Endothelial cell of umbilical vein (primary cell): ENCODE measurements around the gene PDLIM3. TPM values are rescaled to one million over a fixed set of nuclear protein-coding genes. Genes with fewer than 3 reads are reported as not detected.
A peak's percentile ranks its signal among the peaks of the same experiment; 100 is the strongest.

Source experiments
- BruUV-seq: library from RNA; stranded (reverse); fragments of 400-500 nt; replicated peaks from 2 replicates; lab custom pipeline; 2021; lab: Mats Ljungman, UMichigan
- CTCF ChIA-PET: fragments of 300-600, 350-600 bp; sonication (Branson Sonifier 250); formaldehyde crosslinking; loops from one replicate; lab custom pipeline; 2021; ENCODE audit warnings: antibody characterized with exemption, inconsistent platforms; lab: Charles Lee
- POLR2A ChIA-PET: fragments of 300-600, 350-600 bp; sonication (Branson Sonifier 250); formaldehyde crosslinking; loops from one replicate; lab custom pipeline; 2021; ENCODE audit warnings: antibody characterized with exemption, inconsistent platforms; lab: Charles Lee
- DNase-seq: peaks from one replicate; pipeline ENCODE4 v3.0.0-alpha.2; 2011; ENCODE audit warnings: low read depth, low spot score
- FAIRE-seq: peaks from 2 replicates; lab custom pipeline; 2011; peaks lifted over from hg19 to GRCh38; lab: Jason Lieb, UNC
- H2AFZ ChIP-seq: 2 replicates; pipeline ENCODE4 v1.6.0; 2012; ENCODE audit warnings: low read depth, low read length, control low read depth, inconsistent platforms
- H3K27ac ChIP-seq: 2 replicates; pipeline ENCODE4 v1.5.1; 2011; ENCODE audit warnings: low read depth, mild to moderate bottlenecking, control low read depth, low read length, moderate library complexity; ENCODE audit not compliant: insufficient read depth
- H3K27me3 ChIP-seq, 2 experiments: 2 replicates each; pipeline versions ENCODE4 v1.6.0 to v1.6.1; 2011; ENCODE audit warnings: low read length in 2 of 2, mixed read lengths in 1 of 2; ENCODE audit not compliant: control insufficient read depth in 2 of 2, insufficient read depth in 2 of 2
- H3K36me3 ChIP-seq, 2 experiments: 2 replicates in 1 of 2; 3 replicates in 1 of 2; pipeline ENCODE4 v1.5.1; 2011; ENCODE audit warnings: low read length in 2 of 2, mild to moderate bottlenecking in 1 of 2, moderate library complexity in 1 of 2; ENCODE audit not compliant: control insufficient read depth in 2 of 2, insufficient read depth in 2 of 2; ENCODE audit errors: extremely low read depth in 1 of 2
- H3K4me1 ChIP-seq: 3 replicates; pipeline ENCODE4 v1.5.1; 2011; ENCODE audit warnings: mild to moderate bottlenecking, low read length; ENCODE audit not compliant: control insufficient read depth, insufficient read depth; ENCODE audit errors: extremely low read depth
- H3K4me2 ChIP-seq: 2 replicates; pipeline ENCODE4 v1.6.1; 2011; ENCODE audit warnings: low read length, control low read depth, mixed read lengths; ENCODE audit not compliant: insufficient read depth
- H3K4me3 ChIP-seq, 3 experiments: fragments of 200-600 bp in 1 of 3; sonication (generic), shearing (Covaris generic) in 1 of 3; replicated peaks in 1 of 3; 2 replicates each; pipeline ENCODE4 v1.5.1; 2011 to 2016; ENCODE audit warnings: control low read depth in 3 of 3, low read length in 3 of 3, mild to moderate bottlenecking in 2 of 3, inconsistent platforms in 1 of 3, low read depth in 1 of 3, moderate library complexity in 1 of 3; ENCODE audit not compliant: insufficient read depth in 1 of 3
- H3K79me2 ChIP-seq: 2 replicates; pipeline ENCODE4 v1.6.0; 2012; ENCODE audit warnings: low read length, inconsistent platforms; ENCODE audit not compliant: control insufficient read depth, insufficient read depth
- H3K9ac ChIP-seq: replicated peaks from 2 replicates; pipeline ENCODE3; 2011; ENCODE audit warnings: low read length, control low read depth; ENCODE audit not compliant: insufficient read depth; ENCODE audit errors: extremely low read depth
- H3K9me1 ChIP-seq: replicated peaks from 3 replicates; pipeline ENCODE4 v1.6.0; 2011; ENCODE audit warnings: mild to moderate bottlenecking, low read length; ENCODE audit not compliant: control insufficient read depth, insufficient read depth; ENCODE audit errors: extremely low read depth
- H3K9me3 ChIP-seq: replicated peaks from 2 replicates; pipeline ENCODE4 v1.5.1; 2012; ENCODE audit warnings: low read length, inconsistent platforms; ENCODE audit not compliant: control insufficient read depth, insufficient read depth
- H4K20me1 ChIP-seq: replicated peaks from 2 replicates; pipeline ENCODE3; 2011; ENCODE audit warnings: mild to moderate bottlenecking, low read length; ENCODE audit not compliant: control insufficient read depth, insufficient read depth; ENCODE audit errors: extremely low read depth
- EZH2 ChIP-seq: IDR thresholded peaks from 2 replicates; pipeline ENCODE4 v1.6.1; 2012; ENCODE audit warnings: borderline replicate concordance, low read depth, mild to moderate bottlenecking, moderate library complexity, low read length, inconsistent platforms; ENCODE audit not compliant: severe bottlenecking
- FOS ChIP-seq: IDR thresholded peaks from 2 replicates; pipeline ENCODE4 v1.6.1; 2011; ENCODE audit warnings: mild to moderate bottlenecking, low read length, moderate library complexity, borderline replicate concordance; ENCODE audit not compliant: insufficient read depth
- GATA2 ChIP-seq: IDR thresholded peaks from 2 replicates; pipeline ENCODE4 v1.7.0; 2011; ENCODE audit warnings: low read depth, mild to moderate bottlenecking, moderate library complexity, mixed read lengths, low read length; ENCODE audit not compliant: insufficient read length, insufficient read depth
- JUN ChIP-seq: IDR thresholded peaks from 2 replicates; pipeline ENCODE4 v1.6.1; 2011; ENCODE audit warnings: borderline replicate concordance, low read depth; ENCODE audit not compliant: insufficient read length, insufficient read depth
- MYC ChIP-seq: IDR thresholded peaks from one replicate; pipeline ENCODE4 v1.6.1; 2011; ENCODE audit warnings: mild to moderate bottlenecking, low read depth, low read length
- POLR2A ChIP-seq: IDR thresholded peaks from 2 replicates; pipeline ENCODE4 v1.6.1; 2012; ENCODE audit warnings: low read depth, mild to moderate bottlenecking, control low read depth, low read length
- POLR2AphosphoS5 ChIP-seq: IDR thresholded peaks from 2 replicates; pipeline ENCODE4 v1.6.1; 2012; ENCODE audit warnings: low read depth, mild to moderate bottlenecking, control low read depth, low read length, moderate library complexity; ENCODE audit not compliant: insufficient read depth
- dilution Hi-C: fragments of 300-500 bp; cut with MboI; formaldehyde crosslinking; loops from one replicate; pipeline ENCODE4 v1.15.0; 2019; ENCODE audit warnings: low sequenced_read_pairs; ENCODE audit not compliant: extremely low pct_ligation_motif_present
- intact Hi-C: fragments of 100-400 bp; cut with micrococcal nuclease; formaldehyde crosslinking; loops from one replicate; pipeline ENCODE4 v1.10.0; 2022
- polyA plus RNA-seq, 4 experiments: library from polyadenylated mRNA; depleted of rRNA in 3 of 4; stranded (reverse) in 3 of 4; unstranded in 1 of 4; fragments of >200 nt; gene quantifications; 2 replicates each; pipeline versions ENCODE4 v1.2.1 to v1.2.3, GENCODE V29; 2011 to 2012; ENCODE audit warnings: missing spikeins in 1 of 4
- total RNA-seq: library from RNA; stranded (reverse); gene quantifications from 2 replicates; pipeline ENCODE4 v1.2.3, GENCODE V29; 2021
- TF ChIP-seq, protein P1 (sequence below): IDR thresholded peaks from 2 replicates; pipeline ENCODE4 v1.6.1; 2011; ENCODE audit not compliant: insufficient read depth, insufficient read length
- TF ChIP-seq, protein P2 (sequence below), 2 donors: IDR thresholded peaks; 1 replicate in 1 of 2; 2 replicates in 1 of 2; pipeline ENCODE4 v1.5.1; 2011; ENCODE audit warnings: low read length in 2 of 2, mild to moderate bottlenecking in 2 of 2, moderate library complexity in 2 of 2, control low read depth in 1 of 2, inconsistent platforms in 1 of 2, low read depth in 1 of 2; ENCODE audit not compliant: insufficient read depth in 1 of 2; ENCODE audit errors: extremely low read depth in 1 of 2

PDLIM3 gene
- total and polyA plus RNA-seq, 2 donors (not counting 3 experiments of a cell fraction or from before 2014, with no cell fraction given) = 9.7 to 17.6 TPM

DNA sequence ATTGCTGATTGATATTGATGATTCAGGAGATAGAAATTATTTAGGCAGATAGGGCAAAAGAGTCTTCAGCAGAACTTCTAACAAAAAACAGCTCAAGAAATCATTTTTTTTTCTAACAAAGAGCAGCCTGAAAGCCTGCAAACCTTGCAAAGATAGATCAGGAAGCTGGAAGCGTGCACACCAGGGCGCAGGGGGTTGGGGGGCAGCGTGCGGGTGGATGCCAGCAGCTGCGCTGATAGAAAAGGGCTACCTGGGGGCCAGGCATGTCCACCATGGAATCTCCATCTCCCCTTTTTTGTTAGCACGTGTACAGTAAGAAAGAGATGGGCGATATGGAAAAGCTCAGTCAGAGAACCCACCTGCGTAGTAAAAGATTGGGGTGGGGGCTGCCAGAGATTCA is 62.1 kb downstream of the PDLIM3 start:
- H3K4me3 ChIP-seq = no peak overlapping the region
- TF ChIP-seq FOS (no peak), EZH2 (no peak), POLR2A (no peak)
- H3K9ac ChIP-seq = no peak overlapping the region
- no peaks in the 10 kb centered on the region for H3K79me2 ChIP-seq
- dilution Hi-C loops = no loop called here
- H3K4me2 ChIP-seq = no peak overlapping the region
- no peaks in the 10 kb centered on the region for H3K36me3 ChIP-seq
- no peak for DNase-seq
- H3K9me3 ChIP-seq = no peaks in the 10 kb centered on the region
- no peak for FAIRE-seq
- no peaks in the 10 kb centered on the region for H3K9me1 ChIP-seq
- H2AFZ ChIP-seq = no peak overlapping the region
- CTCF ChIA-PET = interaction anchor here (1.1 to 4.5 kb wide), 7 partner anchors 62 to 565 kb away, joined by 3 to 107 read pairs (median 10); partner anchors contain the start of gene PDLIM3
- peaks cover 8% of the 10 kb centered on the region for H3K4me1 ChIP-seq
- no peaks in the 10 kb centered on the region for H4K20me1 ChIP-seq
- H3K27me3 ChIP-seq = peaks cover 11% of the 10 kb centered on the region in 2 experiments
- BruUV-seq = no TSS peak
- intact Hi-C loops = no loop called here
- H3K27ac ChIP-seq = no peak overlapping the region
- POLR2A ChIA-PET = no interaction called here

DNA sequence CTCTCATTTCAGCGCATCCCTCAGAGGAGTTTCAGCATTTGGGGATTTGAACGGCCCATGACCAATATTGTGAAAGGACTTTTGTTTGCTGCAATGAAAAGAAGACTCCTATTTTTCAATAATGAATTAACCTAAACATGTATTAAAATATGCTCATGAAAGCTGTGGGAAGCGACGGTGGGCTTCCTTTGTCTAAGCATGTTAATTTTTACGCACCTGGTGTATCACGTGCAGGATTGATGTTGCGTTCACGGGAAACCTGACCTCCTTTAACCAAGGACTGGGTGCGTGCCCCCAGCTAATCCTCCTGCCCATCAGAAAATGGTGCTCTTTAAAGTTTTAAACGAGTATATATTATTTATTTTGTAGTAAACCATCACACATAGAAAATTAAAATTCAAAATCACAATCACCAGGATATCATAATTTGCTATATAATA is 63.2 kb downstream of the PDLIM3 start:
- POLR2A ChIA-PET = no interaction called here
- CTCF ChIA-PET = interaction anchor here (0.7 to 4.5 kb wide), 9 partner anchors 10 to 566 kb away, joined by 3 to 107 read pairs (median 5); partner anchors contain the start of gene PDLIM3
- Histone ChIP-seq H3K27ac (no peak overlapping the region), H2AFZ (peak overlapping the region; percentile 79), H3K36me3 (no peaks in the 10 kb centered on the region), H3K27me3 (peaks cover 13 to 14% of the 10 kb centered on the region in 2 experiments), H3K9ac (peak overlapping the region; percentile 72), H3K4me1 (peaks cover 8% of the 10 kb centered on the region), H4K20me1 (no peaks in the 10 kb centered on the region), H3K9me3 (no peaks in the 10 kb centered on the region), H3K79me2 (no peaks in the 10 kb centered on the region), H3K9me1 (no peaks in the 10 kb centered on the region), H3K4me2 (peak overlapping the region; percentile 89), H3K4me3 (peak overlapping the region; percentile 43 to 80 (median 47))
- intact Hi-C loops (no loop called here), dilution Hi-C loops (no loop called here)
- BruUV-seq = TSS peak; percentile 30
- FAIRE-seq (no peak), DNase-seq (no peak)
- TF ChIP-seq, protein P1, sequence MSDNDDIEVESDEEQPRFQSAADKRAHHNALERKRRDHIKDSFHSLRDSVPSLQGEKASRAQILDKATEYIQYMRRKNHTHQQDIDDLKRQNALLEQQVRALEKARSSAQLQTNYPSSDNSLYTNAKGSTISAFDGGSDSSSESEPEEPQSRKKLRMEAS = no peak
- TF ChIP-seq FOS (no peak), EZH2 (no peak), GATA2 (no peak), POLR2AphosphoS5 (no peak), JUN (no peak), POLR2A (no peak), MYC (no peak)
- TF ChIP-seq, protein P2, sequence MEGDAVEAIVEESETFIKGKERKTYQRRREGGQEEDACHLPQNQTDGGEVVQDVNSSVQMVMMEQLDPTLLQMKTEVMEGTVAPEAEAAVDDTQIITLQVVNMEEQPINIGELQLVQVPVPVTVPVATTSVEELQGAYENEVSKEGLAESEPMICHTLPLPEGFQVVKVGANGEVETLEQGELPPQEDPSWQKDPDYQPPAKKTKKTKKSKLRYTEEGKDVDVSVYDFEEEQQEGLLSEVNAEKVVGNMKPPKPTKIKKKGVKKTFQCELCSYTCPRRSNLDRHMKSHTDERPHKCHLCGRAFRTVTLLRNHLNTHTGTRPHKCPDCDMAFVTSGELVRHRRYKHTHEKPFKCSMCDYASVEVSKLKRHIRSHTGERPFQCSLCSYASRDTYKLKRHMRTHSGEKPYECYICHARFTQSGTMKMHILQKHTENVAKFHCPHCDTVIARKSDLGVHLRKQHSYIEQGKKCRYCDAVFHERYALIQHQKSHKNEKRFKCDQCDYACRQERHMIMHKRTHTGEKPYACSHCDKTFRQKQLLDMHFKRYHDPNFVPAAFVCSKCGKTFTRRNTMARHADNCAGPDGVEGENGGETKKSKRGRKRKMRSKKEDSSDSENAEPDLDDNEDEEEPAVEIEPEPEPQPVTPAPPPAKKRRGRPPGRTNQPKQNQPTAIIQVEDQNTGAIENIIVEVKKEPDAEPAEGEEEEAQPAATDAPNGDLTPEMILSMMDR (IDR thresholded peaks at IDR 0.05; ENCODE audit: extremely low read depth in 1 of 2, insufficient read depth in 1 of 2, low read depth in 1 of 2, low read length in 2 of 2) = no peak
